Renal cortex interstitium (tissue), 11 donors: ENCODE results near the gene CDH23. TPM values are rescaled to one million over a fixed set of nuclear protein-coding genes. Genes with fewer than 3 reads are reported as not detected.
"Not testable (repeated sequence)": the region's sequence is repeated elsewhere in the genome, so short reads cannot be mapped to it uniquely, and the experiment has no call there.

ENCODE experiments used
- DNase-seq, 11 donors: peaks; one replicate each; pipeline ENCODE4 v3.0.0-alpha.2; 2013; ENCODE audit warnings: low read depth in 9 of 11, low spot score in 4 of 11; ENCODE audit errors: extremely low read depth in 1 of 11
- polyA plus RNA-seq, 3 donors: library from polyadenylated mRNA; unstranded; fragments of 120-200 nt; gene quantifications; one replicate each; pipeline ENCODE4 v1.2.1, GENCODE V29; 2013; ENCODE audit not compliant: insufficient read length in 3 of 3

The CDH23 gene
- polyA plus RNA-seq, 3 donors: 0.78 to 2.1 (median 1.0) TPM

DNA sequence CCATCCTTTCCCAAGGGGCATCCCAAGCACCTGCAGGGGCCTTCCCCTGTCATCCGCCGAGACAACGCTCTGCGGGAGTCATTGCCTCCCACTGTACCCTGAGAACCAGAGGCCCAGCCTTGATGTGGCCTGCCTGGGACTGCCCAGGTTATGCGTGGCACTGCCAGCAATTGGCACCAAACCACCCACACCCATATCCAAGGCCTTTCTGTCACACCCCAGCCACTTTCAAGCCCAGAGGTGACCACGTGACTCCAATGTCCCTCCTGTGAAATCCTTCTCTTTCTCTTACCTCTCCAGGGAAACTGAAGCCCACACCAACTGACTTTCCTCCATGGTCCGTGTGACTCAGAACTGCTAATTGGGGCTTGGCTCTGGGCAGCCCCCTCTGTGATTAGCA lies 198.9 kb downstream of the CDH23 start:
- DNase-seq: no peak

DNA sequence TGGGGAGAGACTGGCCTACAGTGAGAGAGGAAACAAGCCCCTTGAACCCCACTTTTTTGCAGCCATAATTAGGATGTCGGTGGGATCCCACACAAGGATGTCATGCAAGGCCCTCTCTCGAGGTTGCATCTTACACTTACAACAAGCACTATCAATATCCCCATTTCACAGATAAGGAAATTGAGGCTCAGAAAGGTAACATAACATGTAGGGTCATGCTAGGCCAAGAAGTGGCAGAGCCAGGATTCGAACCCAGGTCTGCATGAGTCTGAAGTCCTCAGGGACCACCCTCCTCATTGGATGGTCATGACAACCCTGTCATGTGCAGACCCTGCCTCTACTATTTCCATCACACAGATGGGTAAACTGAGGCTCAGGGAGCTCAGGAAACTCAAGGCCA lies 199.4 kb downstream of the CDH23 start:
- DNase-seq: no peak

DNA sequence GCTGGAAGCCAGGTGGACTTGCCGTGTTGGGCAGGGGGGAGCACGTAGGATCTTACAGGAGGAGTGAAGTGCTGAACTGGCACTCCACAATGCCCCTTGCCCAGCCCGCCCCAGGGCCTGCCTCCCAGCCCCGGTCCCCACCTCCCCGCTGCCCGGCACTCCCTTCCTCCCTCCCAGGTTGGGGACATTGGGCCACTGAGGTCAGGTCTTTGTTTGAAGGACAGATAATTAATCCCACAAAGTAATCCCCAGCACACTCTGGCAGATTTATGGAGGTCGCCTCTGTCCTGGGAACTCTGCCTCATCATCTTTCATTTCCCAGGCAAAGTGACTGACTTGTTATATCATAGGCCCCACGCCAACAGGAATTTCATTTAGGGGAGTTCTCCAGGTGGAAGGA lies 200.0 kb downstream of the CDH23 start:
- DNase-seq: no peak

DNA sequence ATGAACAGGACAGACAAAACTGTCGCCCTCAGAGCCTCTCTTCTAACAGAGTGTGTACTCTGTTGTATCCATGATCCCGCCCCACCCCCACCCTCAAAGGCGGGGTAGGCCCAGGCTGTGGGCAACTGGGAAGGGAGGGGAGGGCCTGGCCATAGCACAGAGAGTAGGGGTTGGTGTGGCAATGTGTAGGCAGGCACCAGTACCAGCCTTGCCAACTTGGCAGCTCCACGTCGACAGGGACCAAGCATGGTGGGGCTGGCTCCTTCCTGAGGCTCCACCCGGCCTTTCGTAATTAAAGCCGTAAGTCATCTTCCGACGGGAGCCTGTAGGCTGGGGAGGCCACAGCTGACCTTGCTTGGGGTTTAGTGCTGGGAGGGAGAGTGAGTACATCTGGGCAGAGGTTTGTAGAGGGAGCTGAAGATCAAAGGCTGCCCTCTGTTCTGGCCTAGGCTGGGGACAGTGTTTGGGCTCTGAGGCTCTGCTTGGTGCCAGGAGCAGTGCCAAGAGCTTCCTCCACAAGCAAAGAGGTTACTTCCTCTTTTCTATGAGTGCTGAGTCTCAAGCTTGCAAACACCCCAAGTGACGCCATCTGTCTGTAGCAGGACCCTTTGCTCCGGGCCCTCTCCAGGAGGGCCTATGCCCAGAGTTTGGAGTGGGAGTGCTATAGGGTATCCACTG lies 201.2 kb downstream of the CDH23 start:
- no peak for DNase-seq

DNA sequence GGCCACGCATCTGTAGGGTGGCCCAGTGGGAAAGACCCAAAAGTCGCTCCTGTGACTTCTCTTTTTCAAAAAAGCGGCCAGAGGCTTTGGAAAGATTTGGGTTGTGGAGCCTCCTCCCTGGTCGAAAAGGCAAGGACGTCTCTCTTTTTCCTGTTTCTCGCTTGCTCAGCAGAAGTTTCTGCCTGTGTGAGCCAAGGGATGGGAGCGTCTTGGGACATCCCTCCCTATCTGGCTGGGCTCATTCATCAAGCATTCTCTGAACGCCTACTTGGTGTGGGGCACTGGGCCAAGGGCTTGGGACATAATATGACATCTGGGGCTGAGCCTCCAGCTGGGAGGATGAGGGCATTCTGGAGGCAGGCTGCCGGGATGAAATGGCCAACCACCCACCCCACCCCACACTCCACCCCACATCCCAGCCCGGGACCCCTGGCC lies 201.9 kb downstream of the CDH23 start:
- DNase-seq: no peak

DNA sequence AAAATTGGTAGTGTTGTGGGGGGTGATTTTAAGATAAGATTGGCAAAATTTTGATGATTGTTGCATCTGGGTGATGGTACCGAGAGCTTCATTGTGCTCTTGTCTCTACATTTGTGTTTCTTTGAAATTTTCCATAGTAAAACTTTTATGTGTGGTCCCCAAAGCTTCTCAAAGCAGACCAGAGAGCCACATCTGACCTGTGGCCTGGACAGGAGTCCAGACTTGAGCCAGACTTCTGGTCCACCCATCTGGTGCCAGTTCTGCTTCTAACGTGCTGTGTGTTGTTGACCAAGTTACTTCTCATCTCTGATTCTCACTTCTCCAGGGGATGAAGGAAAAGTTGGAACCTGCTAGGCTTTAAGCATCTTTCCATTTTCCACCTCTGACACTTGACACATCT lies 202.8 kb downstream of the CDH23 start:
- no peak for DNase-seq

DNA sequence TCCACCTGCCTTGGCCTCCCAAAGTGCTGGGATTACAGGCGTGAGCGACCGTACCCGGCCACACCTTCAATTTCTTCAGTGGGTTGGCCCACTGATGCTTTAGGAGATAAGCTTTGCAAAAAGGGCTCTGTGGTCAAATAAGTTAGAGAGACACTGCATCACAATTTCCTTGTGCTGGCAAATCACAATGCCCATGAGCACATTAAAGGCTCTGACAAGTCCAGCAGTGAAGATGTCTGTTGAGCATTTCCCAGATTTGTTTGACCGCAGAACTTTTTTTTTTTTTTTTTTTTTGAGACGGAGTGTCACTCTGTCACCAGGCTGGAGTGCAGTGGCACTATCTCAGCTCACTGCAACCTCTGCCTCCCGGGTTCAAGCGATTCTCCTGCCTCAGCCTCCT lies 203.5 kb downstream of the CDH23 start:
- DNase-seq: not testable (repeated sequence)

DNA sequence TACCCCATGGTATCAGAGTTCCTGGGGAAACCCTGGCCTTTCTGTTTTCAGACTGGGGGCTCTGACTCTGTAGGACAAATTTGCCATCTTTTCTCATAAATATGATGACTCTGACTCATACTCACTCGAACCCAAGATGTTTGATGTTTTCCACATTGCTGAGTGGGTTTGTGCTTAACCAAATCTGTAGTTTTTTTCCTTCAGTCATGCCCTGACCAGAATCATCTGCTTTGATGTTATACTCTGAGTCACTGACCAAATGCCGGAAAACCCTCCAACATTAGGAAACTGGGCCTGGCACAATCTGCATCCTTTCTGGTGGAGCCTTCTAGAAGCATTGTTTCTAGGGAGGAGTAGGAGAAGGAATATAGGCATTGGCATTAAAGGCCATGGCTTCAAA lies 204.1 kb downstream of the CDH23 start:
- DNase-seq: no peak

DNA sequence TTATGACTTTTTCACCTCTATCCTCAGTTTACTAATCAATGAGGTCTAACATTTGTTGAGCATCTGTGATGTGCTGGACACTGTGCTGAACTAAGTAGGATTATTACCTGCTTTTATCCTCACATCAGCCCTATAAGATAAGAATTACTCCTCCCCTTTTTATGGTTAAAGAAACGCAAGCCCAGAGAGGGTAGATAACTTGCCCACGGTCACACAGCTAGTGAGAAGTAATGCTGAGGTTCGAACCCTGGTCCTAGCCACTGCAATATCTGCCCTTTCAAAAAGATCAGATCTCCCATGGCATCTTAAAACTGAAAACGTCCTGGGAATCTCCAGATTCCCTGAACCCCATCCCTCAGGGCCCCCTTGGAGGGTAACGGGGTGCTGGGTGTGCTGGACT lies 204.6 kb downstream of the CDH23 start:
- DNase-seq: no peak

DNA sequence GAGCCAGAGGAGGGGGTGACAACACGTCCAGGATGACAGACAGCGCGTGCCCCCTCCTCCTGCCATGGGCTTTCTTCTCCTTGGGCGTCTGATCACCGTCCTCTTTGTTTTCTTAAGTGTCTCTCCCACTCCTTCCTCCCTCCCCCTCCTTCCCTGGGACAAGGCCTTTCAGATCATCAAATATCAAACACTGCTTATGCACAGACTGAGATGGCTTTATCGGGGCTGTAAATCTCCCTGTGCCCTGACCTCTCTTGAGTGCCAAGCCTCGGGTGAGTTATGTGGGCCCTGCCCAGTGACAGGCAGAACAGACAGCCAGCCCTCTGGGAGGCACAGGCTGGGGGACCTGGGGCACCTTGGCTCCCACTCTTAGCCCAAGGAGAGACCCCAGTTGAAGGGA lies 206.4 kb downstream of the CDH23 start:
- peak in 1 of 11 donors; percentile 26 for DNase-seq

DNA sequence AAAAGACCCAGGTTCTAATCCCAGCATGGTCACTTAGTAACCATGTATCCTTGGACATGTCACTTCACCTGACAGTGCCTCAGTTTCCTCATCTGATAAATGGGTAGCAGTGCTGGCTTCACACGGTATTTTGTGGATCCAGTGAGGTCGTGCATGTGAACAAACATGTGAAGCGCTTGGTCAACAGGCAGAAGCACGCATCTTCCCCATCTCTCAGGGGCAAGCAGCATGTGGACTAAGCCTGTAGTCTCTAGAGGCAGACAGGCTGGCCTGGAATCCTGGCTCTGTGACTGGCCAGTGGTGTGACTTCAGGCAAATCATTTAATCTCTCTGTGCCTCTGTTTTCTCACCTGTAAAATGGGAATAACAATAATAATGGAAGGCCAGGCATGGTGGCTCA lies 207.0 kb downstream of the CDH23 start:
- no peak for DNase-seq

DNA sequence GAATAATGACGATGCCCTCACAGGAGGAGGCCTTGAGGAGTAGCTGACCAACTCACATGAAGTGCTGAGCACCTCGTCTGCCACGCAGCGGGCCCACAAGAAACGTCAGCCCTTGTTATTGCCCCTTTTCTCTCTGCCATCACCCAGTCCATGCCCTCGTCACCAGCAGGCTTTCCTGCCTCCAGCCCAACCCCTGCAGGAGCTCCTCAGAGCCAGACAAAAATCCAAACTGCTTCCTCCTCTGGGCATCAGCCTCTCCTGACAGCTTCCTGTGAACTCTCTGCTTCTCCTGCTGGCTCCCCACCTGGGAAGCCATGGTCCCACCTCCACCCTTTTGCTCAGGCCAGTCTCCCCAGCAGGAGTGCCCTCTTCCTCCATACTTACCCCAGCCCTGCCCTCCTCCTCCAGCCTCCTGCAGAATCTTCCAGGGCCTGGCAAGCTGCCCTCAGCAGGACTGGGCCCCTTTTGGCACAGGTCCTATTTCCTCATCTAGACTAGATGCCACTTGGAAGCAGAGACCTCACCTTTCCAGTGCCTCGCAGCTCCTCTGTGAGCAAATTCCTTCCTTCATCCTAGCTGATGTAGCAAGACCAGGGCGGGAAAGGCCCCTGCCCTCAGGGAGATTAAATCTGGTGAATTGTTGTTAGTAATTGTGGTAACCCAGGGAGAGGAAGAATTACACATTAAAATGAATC lies 207.8 kb downstream of the CDH23 start:
- DNase-seq: no peak

DNA sequence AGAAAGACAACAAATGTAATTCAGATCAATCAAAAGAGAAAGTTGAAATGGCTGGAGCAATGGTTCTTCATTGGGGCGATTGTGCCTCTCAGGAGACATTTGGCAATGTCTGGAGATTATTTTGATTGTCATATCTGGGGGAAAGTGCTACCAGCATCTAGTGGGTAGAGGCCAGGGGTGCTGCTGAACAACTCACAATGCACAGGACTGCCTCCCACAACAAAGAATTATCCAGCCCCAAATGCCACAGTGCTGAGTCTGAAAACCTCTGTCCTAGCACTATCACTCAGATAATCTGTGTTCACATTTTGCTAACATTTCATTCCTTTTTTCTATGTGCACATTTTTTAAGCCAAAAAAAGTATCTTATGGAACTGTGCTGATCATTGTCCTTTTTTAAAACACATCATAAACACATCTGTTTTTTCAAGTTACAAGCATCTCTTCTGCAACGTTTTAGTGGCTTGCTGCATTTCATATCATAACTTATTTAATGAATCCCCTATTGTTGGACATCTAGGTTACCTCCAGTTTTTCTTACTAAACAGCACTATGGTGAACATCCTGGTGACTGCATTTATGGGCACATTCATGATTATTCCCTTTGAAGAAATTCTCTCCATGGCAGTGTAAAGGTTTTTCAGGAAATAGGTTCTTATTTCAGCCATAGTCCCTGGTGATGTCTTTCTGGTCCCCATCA lies 208.7 kb downstream of the CDH23 start:
- DNase-seq: no peak

DNA sequence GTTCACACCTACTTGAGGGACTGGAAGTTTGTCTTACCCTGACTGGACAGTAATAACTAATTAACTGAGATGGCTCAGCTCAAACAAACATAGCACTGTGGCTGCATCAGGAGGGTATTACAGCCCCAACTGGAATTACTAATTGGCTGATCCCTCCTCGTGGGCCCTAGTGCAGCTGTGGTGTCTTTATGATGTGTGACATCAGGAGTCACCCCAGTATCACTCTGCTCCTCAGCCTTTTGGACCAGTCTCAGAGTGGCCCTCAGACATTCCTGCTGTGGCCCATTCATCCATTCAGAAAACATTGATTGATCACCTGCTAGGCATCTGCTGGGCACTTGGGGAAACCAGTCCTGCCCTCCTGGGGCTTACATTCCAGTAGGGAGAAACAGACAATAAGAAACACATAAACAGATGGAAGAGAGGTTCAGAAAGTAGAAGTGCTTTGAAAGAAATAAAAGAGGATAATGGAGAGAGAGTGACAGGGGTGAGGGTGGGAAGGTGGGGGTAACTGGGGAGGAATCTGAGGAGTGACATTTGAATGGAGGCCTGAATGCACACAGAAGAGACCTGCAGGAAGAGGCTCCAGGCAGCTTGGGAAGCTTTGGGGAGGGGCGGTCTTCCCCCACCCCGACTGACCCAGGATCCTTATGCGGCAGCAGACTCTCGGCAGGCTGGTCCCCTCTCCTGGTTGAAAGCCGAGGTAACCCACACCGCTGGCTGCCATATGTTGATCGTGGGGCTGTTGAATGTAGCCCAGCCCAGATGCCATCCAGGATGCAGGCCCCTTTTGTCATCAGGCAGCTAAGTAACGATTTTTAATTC lies 209.7 kb downstream of the CDH23 start:
- DNase-seq: no peak

DNA sequence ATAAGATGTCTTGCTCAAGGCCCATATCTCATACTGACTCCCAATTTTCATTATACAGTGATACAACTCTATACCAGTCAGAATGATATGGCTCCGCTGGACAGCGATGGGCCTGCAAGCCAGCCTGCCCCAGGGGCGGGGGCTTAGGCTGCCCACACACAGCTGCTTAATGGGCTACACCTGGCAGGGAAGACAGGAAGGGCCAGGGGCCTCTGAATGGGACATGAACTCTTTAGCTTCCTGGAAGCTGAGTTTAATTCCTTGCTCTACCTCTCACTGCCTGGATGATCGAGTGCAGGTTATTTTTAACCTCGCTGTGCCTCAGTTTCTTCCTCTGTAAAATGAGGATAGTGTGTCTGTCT lies 210.3 kb downstream of the CDH23 start:
- no peak for DNase-seq

DNA sequence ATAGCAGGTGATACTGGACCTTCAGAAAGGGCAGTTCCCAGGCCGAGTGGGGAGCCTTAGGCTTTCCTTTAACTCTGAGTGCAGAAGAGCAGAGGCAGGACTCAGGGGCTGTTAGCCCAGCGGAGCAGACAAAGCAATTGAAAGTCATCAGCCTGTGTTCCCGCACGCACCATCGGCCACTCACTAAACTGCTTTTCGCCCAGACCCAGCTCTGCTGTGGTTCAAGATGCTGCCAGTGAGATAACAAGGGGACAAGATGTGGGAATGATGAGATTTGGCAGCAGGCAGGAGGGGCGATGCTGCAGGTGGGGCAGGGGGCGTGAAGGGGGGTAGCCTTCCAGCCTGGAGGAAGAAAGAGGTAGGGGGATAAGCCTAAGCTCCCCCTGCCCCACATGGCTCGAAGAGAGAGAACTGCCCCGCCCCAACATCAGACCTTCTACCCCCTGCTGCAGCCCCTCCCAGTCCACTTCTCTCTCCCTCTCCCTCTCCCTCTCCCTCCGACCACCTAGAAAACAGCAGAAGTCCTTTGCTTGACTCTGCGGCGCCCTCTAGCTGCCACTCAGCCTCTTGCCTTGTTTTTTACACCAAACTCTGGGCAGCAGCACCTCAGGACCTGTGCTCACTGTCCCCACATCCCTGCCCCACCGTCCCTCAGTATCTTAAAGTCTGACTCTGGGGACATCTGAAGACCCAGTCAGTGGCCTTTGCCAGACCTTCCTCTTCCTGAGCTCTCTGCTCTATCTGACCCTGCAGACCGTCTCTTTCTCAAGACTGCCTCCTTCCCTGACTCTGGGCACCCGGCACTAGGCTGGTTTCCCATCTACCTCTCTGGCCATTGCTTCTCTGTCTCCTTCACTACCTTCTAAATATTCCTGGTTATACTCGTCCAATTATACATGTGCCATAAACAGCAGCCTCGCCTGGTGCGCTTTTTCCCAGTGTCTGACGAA lies 212.4 kb downstream of the CDH23 start:
- DNase-seq: peak; percentile 41 to 78 (median 64)

DNA sequence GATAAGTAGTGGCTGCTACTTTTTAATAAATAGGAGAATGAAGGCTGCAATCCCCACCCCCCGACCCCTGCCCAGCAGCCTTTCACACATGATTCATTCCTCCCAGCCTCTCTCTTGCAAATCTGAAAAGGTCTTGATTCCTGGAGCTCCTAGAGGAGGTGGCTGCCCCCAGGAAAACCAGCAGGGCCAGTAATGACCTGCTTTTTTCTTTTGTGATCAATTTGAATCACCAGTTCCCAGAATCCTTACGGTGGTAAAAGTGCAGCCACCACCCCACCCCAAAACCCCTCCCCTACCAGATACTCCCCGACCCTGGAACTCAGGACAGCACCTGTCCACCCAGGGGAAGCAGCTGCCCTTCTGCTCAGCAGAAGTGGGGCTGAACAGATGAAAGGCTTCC lies 213.9 kb downstream of the CDH23 start:
- no peak for DNase-seq

DNA sequence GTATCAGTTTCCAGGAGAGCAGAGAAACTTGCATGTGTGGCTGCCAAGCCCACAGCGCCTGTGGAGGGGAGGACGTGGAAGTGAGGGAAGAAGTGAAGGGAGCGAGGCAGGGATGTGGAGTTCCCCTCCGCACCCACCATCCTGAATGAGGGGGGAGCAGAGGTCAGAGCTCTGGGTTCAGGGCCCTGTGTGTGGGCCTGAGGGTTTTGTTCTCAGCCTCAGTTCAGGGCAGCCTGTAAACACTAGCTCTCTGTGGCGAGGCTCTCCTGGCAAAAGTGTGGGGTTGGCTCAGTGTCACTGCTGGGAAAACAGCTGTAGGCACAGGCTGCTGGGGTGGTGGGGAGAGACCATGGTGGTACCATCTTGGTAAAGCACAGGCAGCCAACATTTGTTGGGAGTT lies 214.4 kb downstream of the CDH23 start:
- DNase-seq: no peak
